Cardiac muscle cell (in vitro differentiated cells and primary cell): ENCODE results near the gene FRMD4B. TPM values are rescaled to one million over a fixed set of nuclear protein-coding genes. Genes with fewer than 3 reads are reported as not detected.

ENCODE experiments used
- DNase-seq, 2 donors: peaks; one replicate each; pipeline versions ENCODE4 v3.0.0 to v3.0.0-alpha.2; 2010 to 2017; ENCODE audit warnings: low read depth in 1 of 2, low spot score in 1 of 2
- H3K27ac ChIP-seq: fragments of 200-600 bp; sonication (generic); 2 replicates; pipeline ENCODE4 v1.5.1; 2016
- H3K27me3 ChIP-seq: fragments of 200-600 bp; sonication (generic); 2 replicates; pipeline ENCODE4 v1.6.0; 2016; ENCODE audit warnings: control low read depth
- H3K36me3 ChIP-seq: fragments of 200-600 bp; sonication (generic); 2 replicates; pipeline ENCODE4 v1.5.1; 2016; ENCODE audit warnings: control low read depth
- H3K4me1 ChIP-seq: fragments of 200-600 bp; sonication (generic); 2 replicates; pipeline ENCODE4 v1.8.1; 2017; ENCODE audit warnings: low read depth, mild to moderate bottlenecking, mixed run types
- H3K4me3 ChIP-seq: fragments of 200-600 bp; sonication (generic); 2 replicates; pipeline ENCODE4 v1.5.1; 2016; ENCODE audit warnings: mild to moderate bottlenecking
- H3K9me3 ChIP-seq: fragments of 200-600 bp; sonication (generic); 2 replicates; pipeline ENCODE4 v1.5.1; 2017; ENCODE audit warnings: low read depth, mild to moderate bottlenecking, control low read depth
- CTCF ChIP-seq: IDR thresholded peaks from 2 replicates; pipeline ENCODE4 v1.5.1; 2012; ENCODE audit warnings: low read depth, mild to moderate bottlenecking, low read length
- polyA plus RNA-seq: library from polyadenylated mRNA; unstranded; fragments of >200 nt; fragmentation: Nextera tagmentation; extraction: Ambion mirVana; gene quantifications from 2 replicates; pipeline ENCODE4 v1.2.1, GENCODE V29; 2016
- total RNA-seq: library from RNA; depleted of rRNA; stranded (reverse); fragments of >200 nt; gene quantifications from 2 replicates; pipeline ENCODE4 v1.2.3, GENCODE V29; 2016

Gene FRMD4B
- total and polyA plus RNA-seq, 2 experiments from 2014 or later, result 38.6 to 78.7 TPM

GRCh38 chr3:69370901-69371301 lies 15.0 kb downstream of the FRMD4B start:
- Histone ChIP-seq H3K27me3 (no peaks in the 10 kb centered on the region), H3K27ac (no peak overlapping the region), H3K9me3 (no peaks in the 10 kb centered on the region), H3K4me1 (no peaks in the 10 kb centered on the region), H3K36me3 (no peaks in the 10 kb centered on the region), H3K4me3 (no peak overlapping the region)
- no peak for DNase-seq
- TF ChIP-seq CTCF, result no peak

GRCh38 chr3:69370156-69370883 lies 15.6 kb downstream of the FRMD4B start:
- H3K27me3 ChIP-seq, result no peaks in the 10 kb centered on the region
- no peak for DNase-seq
- H3K36me3 ChIP-seq, result no peaks in the 10 kb centered on the region
- no peaks in the 10 kb centered on the region for H3K9me3 ChIP-seq
- TF ChIP-seq CTCF, result no peak
- H3K4me3 ChIP-seq, result no peak overlapping the region
- H3K4me1 ChIP-seq, result no peaks in the 10 kb centered on the region
- H3K27ac ChIP-seq, result no peak overlapping the region

GRCh38 chr3:69368129-69368741 lies 17.7 kb downstream of the FRMD4B start:
- H3K27ac ChIP-seq, result no peak overlapping the region
- no peaks in the 10 kb centered on the region for H3K27me3 ChIP-seq
- no peaks in the 10 kb centered on the region for H3K4me1 ChIP-seq
- no peaks in the 10 kb centered on the region for H3K9me3 ChIP-seq
- no peaks in the 10 kb centered on the region for H3K36me3 ChIP-seq
- no peak for TF ChIP-seq CTCF
- peak in 1 of 2 donors; percentile 22 for DNase-seq
- H3K4me3 ChIP-seq, result no peak overlapping the region

- no peaks in the 10 kb centered on the region for H3K9me3 ChIP-seq
- H3K4me1 ChIP-seq, result no peaks in the 10 kb centered on the region
- H3K36me3 ChIP-seq, result no peaks in the 10 kb centered on the region
- no peak for TF ChIP-seq CTCF
- H3K27ac ChIP-seq, result no peak overlapping the region
- DNase-seq, result no peak
- no peaks in the 10 kb centered on the region for H3K27me3 ChIP-seq
- no peak overlapping the region for H3K4me3 ChIP-seq
Measured at GRCh38 chr3:69367586-69367985, 18.3 kb downstream of the FRMD4B start.

GRCh38 chr3:69364354-69364753 lies 21.5 kb downstream of the FRMD4B start:
- Histone ChIP-seq H3K4me1 (no peaks in the 10 kb centered on the region), H3K27ac (no peak overlapping the region), H3K4me3 (no peak overlapping the region), H3K9me3 (no peaks in the 10 kb centered on the region), H3K27me3 (no peaks in the 10 kb centered on the region), H3K36me3 (no peaks in the 10 kb centered on the region)
- no peak for TF ChIP-seq CTCF
- DNase-seq, result peak in 1 of 2 donors; percentile 26
